HCT116 (cell line): Measurements from ENCODE around the gene HOXB1. TPM values are rescaled to one million over a fixed set of nuclear protein-coding genes. Genes with fewer than 3 reads are reported as not detected.
"Not testable (repeated sequence)": the region's sequence is repeated elsewhere in the genome, so short reads cannot be mapped to it uniquely, and the experiment has no call there.

Experiments used
- ATAC-seq: fragments of 200-7000 bp; cut with Tn5 transposase; 2 replicates; pipeline ENCODE4 v1.9.1; 2020; ENCODE audit warnings: mild to moderate bottlenecking, moderate library complexity
- BruUV-seq: library from RNA; stranded (reverse); fragments of 400-500 nt; replicated peaks from 2 replicates; lab custom pipeline; 2021; lab: Mats Ljungman, UMichigan
- CTCF ChIA-PET: fragments of 300-600 bp; sonication (Branson Sonifier 250); formaldehyde crosslinking; loops from one replicate; lab custom pipeline; 2021; ENCODE audit warnings: antibody characterized with exemption; lab: Charles Lee
- POLR2A ChIA-PET: fragments of 300-600, 350-600 bp; sonication (Branson Sonifier 250); formaldehyde crosslinking; loops from one replicate; lab custom pipeline; 2021; ENCODE audit warnings: antibody characterized with exemption; lab: Charles Lee
- RAD21 ChIA-PET, 2 experiments: fragments of 300-600 bp; sonication (Branson Sonifier 250); formaldehyde crosslinking; loops; one replicate each; lab custom pipeline; 2023; ENCODE audit warnings: low total read pairs in 2 of 2; ENCODE audit not compliant: uncharacterized antibody in 2 of 2, unreplicated experiment in 2 of 2, low non-redundant PET in 1 of 2; lab: Charles Lee
- DNase-seq: peaks from one replicate; pipeline ENCODE4 v3.0.0-alpha.2; 2010; ENCODE audit warnings: low read depth, low spot score
- H2AFZ ChIP-seq: fragments of 200-600 bp; shearing (Covaris generic), sonication (generic); 2 replicates; pipeline ENCODE4 v1.6.1; 2017; ENCODE audit warnings: low read depth, mixed run types, mixed read lengths, antibody characterized with exemption, low read length; ENCODE audit not compliant: poor library complexity, severe bottlenecking
- H3K27ac ChIP-seq: 2 replicates; pipeline ENCODE4 v1.5.1; 2012; ENCODE audit warnings: low read depth, low read length
- H3K27me3 ChIP-seq: fragments of 200-600 bp; sonication (generic); 2 replicates; pipeline ENCODE4 v1.6.1; 2016; ENCODE audit warnings: mixed run types, low read length, mixed read lengths; ENCODE audit not compliant: insufficient read depth
- H3K36me3 ChIP-seq, 2 experiments: fragments of 200-500 bp in 1 of 2; fragments of 200-600 bp in 1 of 2; sonication (Bioruptor generic) in 1 of 2; sonication (generic) in 1 of 2; 2 replicates each; pipeline versions ENCODE4 v1.5.1 to v1.6.1; 2014 to 2016; ENCODE audit warnings: low read length in 2 of 2, inconsistent platforms in 1 of 2, mixed read lengths in 1 of 2, mixed run types in 1 of 2; ENCODE audit not compliant: insufficient read depth in 2 of 2, control insufficient read depth in 1 of 2
- H3K4me1 ChIP-seq, 2 experiments: fragments of 200-600 bp in 1 of 2; sonication (generic) in 1 of 2; 2 replicates each; pipeline versions ENCODE4 v1.5.1 to v1.6.1; 2012 to 2017; ENCODE audit warnings: low read length in 2 of 2, inconsistent platforms in 1 of 2, mild to moderate bottlenecking in 1 of 2, mixed read lengths in 1 of 2, mixed run types in 1 of 2, moderate library complexity in 1 of 2; ENCODE audit not compliant: insufficient read depth in 2 of 2, control insufficient read depth in 1 of 2
- H3K4me2 ChIP-seq: fragments of 200-600 bp; sonication (generic); 2 replicates; pipeline ENCODE4 v1.6.1; 2017; ENCODE audit warnings: mixed run types, low read length, mixed read lengths
- H3K4me3 ChIP-seq, 2 experiments: fragments of 200-600 bp in 1 of 2; sonication (generic) in 1 of 2; replicated peaks in 1 of 2; 2 replicates each; pipeline ENCODE4 v1.5.1; 2011 to 2016; ENCODE audit warnings: low read length in 2 of 2, control low read depth in 1 of 2, low read depth in 1 of 2, mild to moderate bottlenecking in 1 of 2, mixed read lengths in 1 of 2, mixed run types in 1 of 2
- H3K79me2 ChIP-seq: fragments of 200-600 bp; sonication (generic); 2 replicates; pipeline ENCODE4 v1.6.1; 2017; ENCODE audit warnings: mild to moderate bottlenecking, mixed run types, low read length, moderate library complexity, mixed read lengths; ENCODE audit not compliant: insufficient read depth
- H3K9ac ChIP-seq: fragments of 200-600 bp; sonication (generic); 2 replicates; pipeline ENCODE4 v1.6.1; 2016; ENCODE audit warnings: low read length, mixed read lengths
- H3K9me2 ChIP-seq: fragments of 200-600 bp; sonication (generic), shearing (Covaris generic); 2 replicates; pipeline ENCODE4 v1.6.1; 2017; ENCODE audit warnings: mixed run types, mild to moderate bottlenecking, moderate library complexity; ENCODE audit not compliant: insufficient read depth
- H3K9me3 ChIP-seq, 2 experiments: fragments of 200-500 bp in 1 of 2; fragments of 200-600 bp in 1 of 2; sonication (Bioruptor generic) in 1 of 2; sonication (generic) in 1 of 2; 2 replicates each; pipeline ENCODE4 v1.6.1; 2014 to 2017; ENCODE audit warnings: low read length in 2 of 2, mixed read lengths in 2 of 2, inconsistent platforms in 1 of 2, low read depth in 1 of 2, mild to moderate bottlenecking in 1 of 2, mixed run types in 1 of 2, moderate library complexity in 1 of 2; ENCODE audit not compliant: control insufficient read depth in 1 of 2, insufficient read depth in 1 of 2
- H4K20me1 ChIP-seq: fragments of 200-600 bp; sonication (generic), shearing (Covaris generic); 2 replicates; pipeline ENCODE4 v1.6.1; 2017; ENCODE audit warnings: mixed run types, mild to moderate bottlenecking, moderate library complexity; ENCODE audit not compliant: insufficient read depth
- CTCF ChIP-seq, 3 experiments: fragments of 200-600 bp in 1 of 3; sonication (generic) in 1 of 3; IDR thresholded peaks in 2 of 3; conservative IDR thresholded peaks in 1 of 3; 2 replicates each; pipeline ENCODE4 v1.5.1; 2012 to 2017; ENCODE audit warnings: low read depth in 2 of 3, low read length in 2 of 3, antibody characterized with exemption in 1 of 3, borderline replicate concordance in 1 of 3, control low read depth in 1 of 3, mild to moderate bottlenecking in 1 of 3, mixed read lengths in 1 of 3, mixed run types in 1 of 3, moderate library complexity in 1 of 3; ENCODE audit not compliant: insufficient read depth in 1 of 3
- EZH2phosphoT487 ChIP-seq: fragments of 200-600 bp; IDR thresholded peaks from 2 replicates; pipeline ENCODE4 v1.6.1; 2018; ENCODE audit warnings: antibody characterized with exemption, borderline replicate concordance
- RAD21 ChIP-seq: IDR thresholded peaks from 2 replicates; pipeline ENCODE4 v1.6.1; 2012; ENCODE audit warnings: low read depth, mild to moderate bottlenecking
- SP1 ChIP-seq: IDR thresholded peaks from 2 replicates; pipeline ENCODE4 v1.6.1; 2012; ENCODE audit warnings: low read depth
- ZFX ChIP-seq: fragments of 450-650 bp; IDR thresholded peaks from 2 replicates; pipeline ENCODE4 v1.6.1; 2017
- intact Hi-C: fragments of 100-400 bp; cut with micrococcal nuclease; formaldehyde crosslinking; loops from 2 replicates; pipeline ENCODE4 v1.10.0; 2022
- total RNA-seq: library from RNA; stranded (reverse); gene quantifications from one replicate; pipeline ENCODE4 v1.2.1, GENCODE V29; 2021; ENCODE audit not compliant: unreplicated experiment

Gene HOXB1
- total RNA-seq, 1 experiment from 2014 or later = not detected

DNA sequence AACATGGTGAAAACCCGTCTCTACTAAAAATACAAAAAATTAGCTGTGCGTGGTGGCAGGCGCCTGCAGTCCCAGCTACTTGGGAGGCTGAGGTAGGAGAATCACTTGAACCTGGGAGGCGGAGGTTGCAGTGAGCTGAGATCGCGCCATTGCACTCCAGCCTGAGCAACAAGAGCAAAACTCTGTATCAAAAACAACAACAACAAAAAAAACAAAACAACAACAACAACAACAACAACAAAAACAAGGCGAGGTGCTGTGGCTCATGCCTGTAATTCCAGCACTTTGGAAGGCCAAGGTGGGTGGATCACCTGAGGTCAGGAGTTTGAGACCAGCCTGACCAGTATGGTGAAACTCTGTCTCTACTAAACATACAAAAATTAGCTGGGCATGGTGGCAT, 21.1 kb downstream of the HOXB1 start:
- H3K36me3 ChIP-seq, H3K79me2 ChIP-seq, H3K9ac ChIP-seq, RAD21 ChIA-PET, ATAC-seq, H3K4me3 ChIP-seq, BruUV-seq, H3K4me2 ChIP-seq, H4K20me1 ChIP-seq, H2AFZ ChIP-seq, DNase-seq, CTCF ChIA-PET, H3K9me2 ChIP-seq, H3K27ac ChIP-seq, intact Hi-C loops, H3K9me3 ChIP-seq: not testable (repeated sequence)
- Histone ChIP-seq H3K27me3 (peaks cover 12% of the 10 kb centered on the region; the same call in 1 of the 2 replicates), H3K4me1 (peaks cover 9 to 15% of the 10 kb centered on the region in 2 experiments)
- POLR2A ChIA-PET = interaction anchor here (1.2 kb wide), 1 partner anchor 10 kb away, joined by 3 read pairs; no protein-coding TSS in a partner anchor

GRCh38 chr17:48506246-48506645, 24.6 kb downstream of the HOXB1 start:
- H3K36me3 ChIP-seq = no peaks in the 10 kb centered on the region
- CTCF ChIA-PET = interaction anchor here (0.7 to 1.5 kb wide), 5 partner anchors 9 to 481 kb away, joined by 3 to 5 read pairs (median 3); no protein-coding TSS in a partner anchor
- H2AFZ ChIP-seq = peak overlapping the region; percentile 70
- no peaks in the 10 kb centered on the region for H3K9me3 ChIP-seq
- H4K20me1 ChIP-seq = no peaks in the 10 kb centered on the region
- RAD21 ChIA-PET = no interaction called here
- peaks cover 9 to 15% of the 10 kb centered on the region in 2 experiments for H3K4me1 ChIP-seq
- H3K9me2 ChIP-seq = no peaks in the 10 kb centered on the region
- no peak overlapping the region for H3K9ac ChIP-seq
- no peaks in the 10 kb centered on the region for H3K79me2 ChIP-seq
- POLR2A ChIA-PET = interaction anchor here (1.3 kb wide), 1 partner anchor 34 kb away, joined by 3 read pairs; no protein-coding TSS in a partner anchor
- DNase-seq (no peak), ATAC-seq (peak; percentile 75)
- peak overlapping the region; percentile 58 for H3K4me2 ChIP-seq
- intact Hi-C loops = no loop called here
- no TSS peak for BruUV-seq
- no peaks in the 10 kb centered on the region for H3K27me3 ChIP-seq
- no peak overlapping the region for H3K4me3 ChIP-seq
- no peak for TF ChIP-seq ZFX
- TF ChIP-seq RAD21 = peak; percentile 35
- TF ChIP-seq SP1 = 0 out of 2 replicates have a peak, but pooled peaks have one; percentile 4
- peak; percentile 30 to 60 (median 37); a peak in 5 of 6 replicates for TF ChIP-seq CTCF (IDR thresholded peaks at IDR 0.05 in 2 of 3, conservative IDR thresholded peaks at IDR 0.05 in 1 of 3; ENCODE audit: borderline replicate concordance in 1 of 3, insufficient read depth in 1 of 3, low read depth in 2 of 3, low read length in 2 of 3)
- no peak for TF ChIP-seq EZH2phosphoT487
- no peak overlapping the region for H3K27ac ChIP-seq
